GM19463 (cell line): ENCODE results near the gene REM1.
"Not testable (repeated sequence)": the region's sequence is repeated elsewhere in the genome, so short reads cannot be mapped to it uniquely, and the experiment has no call there.

ENCODE experiments used
- ATAC-seq: cut with Tn5 transposase; IDR thresholded peaks from one replicate; pipeline ENCODE4 v1.9.1; 2021; ENCODE audit warnings: mild to moderate bottlenecking, moderate library complexity; ENCODE audit not compliant: unreplicated experiment

The REM1 gene

DNA sequence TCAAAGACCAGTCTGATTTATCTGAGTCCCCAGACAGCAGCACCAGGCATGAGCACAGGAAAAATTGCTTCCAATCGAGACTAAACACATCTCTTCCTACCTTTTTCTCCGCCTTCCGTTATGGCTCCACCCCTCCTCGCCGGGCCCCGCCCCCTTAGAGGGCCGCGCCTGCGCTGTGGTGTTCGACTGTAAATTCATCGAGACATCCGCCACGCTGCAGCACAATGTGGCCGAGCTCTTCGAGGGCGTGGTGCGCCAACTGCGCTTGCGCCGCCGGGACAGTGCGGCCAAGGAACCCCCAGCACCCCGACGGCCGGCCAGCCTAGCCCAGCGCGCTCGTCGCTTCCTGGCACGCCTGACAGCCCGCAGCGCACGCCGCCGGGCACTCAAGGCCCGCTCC lies 8.9 kb downstream of the REM1 start:
- ATAC-seq = no peak

DNA sequence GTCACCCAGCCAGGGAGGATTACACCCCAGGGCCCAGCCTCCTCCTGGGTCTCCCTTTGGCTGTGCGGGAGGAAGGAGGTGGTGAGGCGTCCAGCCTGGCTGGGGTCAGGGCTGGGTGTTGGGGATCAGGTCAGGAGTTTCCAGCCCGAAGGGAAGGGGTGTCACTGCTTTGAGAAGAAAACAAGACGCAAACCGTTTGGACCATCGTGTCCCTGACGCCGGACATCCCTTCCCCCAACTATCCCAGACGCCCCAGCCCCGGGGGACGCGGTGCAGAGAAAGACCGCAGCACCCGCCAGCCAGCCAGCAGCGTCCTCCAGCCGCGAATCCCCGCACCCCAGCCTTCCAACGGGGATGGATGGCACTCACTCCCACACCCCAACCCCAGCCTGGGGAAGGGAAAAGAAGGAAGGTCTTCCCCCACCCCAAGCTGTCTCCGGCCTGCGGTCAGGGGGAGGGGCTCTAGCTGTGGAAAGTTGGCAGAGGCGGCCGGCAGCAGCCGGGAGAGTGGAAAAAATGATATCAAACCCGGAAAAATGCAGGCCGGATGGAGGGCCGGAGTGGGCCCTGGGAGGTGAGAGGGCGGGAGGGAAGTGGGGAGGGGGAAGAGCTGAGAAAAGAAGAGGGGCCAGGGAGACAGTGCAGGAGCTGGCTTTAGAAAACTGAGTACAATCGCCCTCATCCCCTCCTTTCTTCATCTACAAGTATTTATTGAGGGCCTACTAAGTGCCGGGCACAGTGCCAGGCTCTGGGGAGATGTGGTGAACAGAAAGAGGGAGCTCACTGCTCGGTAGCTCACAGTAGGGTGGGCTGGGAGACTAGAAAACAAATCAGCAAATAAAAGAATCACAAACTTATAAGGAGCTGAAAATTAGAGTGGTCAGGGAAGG lies 10.6 kb downstream of the REM1 start:
- ATAC-seq = no peak

DNA sequence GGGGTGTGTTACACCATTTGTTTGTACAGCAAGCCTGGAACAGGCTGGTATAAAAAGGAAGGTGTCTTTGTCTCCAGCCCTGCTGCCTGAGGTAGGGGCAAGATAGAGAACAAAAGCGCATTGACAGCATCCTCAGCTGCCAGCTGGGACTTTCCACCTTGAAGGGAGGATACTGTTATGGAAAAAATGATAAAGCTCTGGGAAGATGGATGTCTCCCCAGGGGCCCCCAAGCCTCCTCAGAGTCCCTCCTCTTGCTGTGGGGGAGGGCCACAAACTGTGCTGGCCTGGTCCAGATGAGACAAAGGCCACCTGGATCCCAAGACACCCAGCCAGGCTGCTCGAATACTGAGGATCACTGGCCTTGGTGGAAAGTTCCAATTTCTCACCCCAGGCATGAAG lies 13.0 kb downstream of the REM1 start:
- ATAC-seq = no peak

DNA sequence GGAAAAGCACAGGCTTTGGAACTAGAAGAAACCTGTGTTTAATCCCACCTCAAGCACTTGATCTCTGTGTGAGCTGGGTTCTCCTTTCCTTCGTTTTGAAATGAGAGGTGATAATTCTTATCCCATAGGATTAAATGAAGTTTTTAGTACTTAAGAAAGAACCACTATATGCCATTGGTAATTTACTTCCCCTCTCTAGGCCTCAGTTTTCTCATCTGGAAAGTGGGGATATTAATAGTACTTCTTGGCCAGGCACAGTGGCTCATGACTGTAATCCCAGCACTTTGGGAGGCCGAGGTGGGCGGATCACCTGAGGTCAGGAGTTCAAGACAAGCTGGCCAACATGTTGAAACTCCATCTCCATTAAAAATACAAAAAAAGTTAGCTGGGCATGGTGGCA lies 14.1 kb downstream of the REM1 start:
- no peak for ATAC-seq

DNA sequence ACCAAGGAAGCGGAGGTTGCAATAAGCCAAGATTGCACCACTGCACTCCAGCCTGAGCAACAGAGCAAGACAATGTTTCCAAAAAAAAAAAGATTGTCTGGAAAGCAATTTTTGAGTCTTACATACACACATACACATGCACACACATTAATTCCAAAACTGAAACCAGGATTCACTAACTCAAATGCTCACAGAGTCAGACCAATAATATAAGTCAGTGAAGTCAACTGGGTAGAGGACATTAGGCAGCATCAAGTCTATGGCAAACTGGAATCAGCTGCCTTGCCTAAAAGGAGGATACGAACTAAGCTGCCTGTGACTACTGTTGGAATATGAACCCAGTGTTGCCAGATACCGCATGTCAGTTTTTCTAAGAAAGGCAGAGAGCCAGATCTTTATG lies 15.7 kb downstream of the REM1 start:
- no peak for ATAC-seq

DNA sequence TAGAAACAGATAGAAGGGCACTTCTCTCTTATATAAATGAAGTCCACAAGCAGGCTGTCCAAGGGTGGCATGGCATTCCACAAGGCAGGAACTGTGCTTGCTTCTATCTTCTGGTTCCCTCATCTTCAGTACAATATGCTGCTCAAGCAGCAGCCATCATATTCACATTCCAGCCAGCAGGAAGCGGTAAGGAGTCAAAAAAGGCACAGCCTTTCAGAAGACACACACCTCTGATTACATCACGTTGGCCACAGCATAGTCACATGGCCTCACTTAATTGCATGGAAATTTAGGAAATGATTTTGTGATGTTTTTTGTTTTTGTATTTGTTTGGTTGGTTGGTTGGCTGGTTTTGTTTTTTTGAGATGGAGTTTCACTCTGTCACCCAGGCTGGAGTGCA lies 19.0 kb downstream of the REM1 start:
- no peak for ATAC-seq

DNA sequence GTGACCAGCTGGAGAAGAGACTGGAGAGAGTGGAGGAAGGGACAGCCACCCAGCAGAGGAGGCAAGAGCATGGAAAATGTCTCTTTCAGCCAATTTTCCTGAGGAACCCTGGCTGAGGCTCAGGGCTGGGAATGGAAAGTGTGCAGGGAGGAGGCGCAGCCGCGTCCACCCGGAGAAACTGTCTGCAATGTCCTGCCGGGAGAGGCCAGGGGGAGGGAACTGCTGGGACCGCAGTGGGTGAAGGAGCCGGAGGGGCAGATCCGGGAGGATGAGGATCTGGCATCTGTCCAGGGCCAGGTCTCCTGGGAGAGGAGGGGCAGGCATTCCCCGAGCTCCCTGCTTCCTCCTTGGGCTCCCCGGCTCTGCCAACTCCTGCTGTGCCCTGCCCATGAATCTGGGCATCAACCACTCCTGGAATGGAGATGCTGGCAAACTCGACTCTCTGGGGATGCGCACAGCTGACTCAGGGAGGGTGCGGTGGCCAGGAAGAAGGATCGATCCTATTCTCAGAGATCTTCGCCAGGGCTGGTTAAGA lies 21.7 kb downstream of the REM1 start:
- no peak for ATAC-seq

DNA sequence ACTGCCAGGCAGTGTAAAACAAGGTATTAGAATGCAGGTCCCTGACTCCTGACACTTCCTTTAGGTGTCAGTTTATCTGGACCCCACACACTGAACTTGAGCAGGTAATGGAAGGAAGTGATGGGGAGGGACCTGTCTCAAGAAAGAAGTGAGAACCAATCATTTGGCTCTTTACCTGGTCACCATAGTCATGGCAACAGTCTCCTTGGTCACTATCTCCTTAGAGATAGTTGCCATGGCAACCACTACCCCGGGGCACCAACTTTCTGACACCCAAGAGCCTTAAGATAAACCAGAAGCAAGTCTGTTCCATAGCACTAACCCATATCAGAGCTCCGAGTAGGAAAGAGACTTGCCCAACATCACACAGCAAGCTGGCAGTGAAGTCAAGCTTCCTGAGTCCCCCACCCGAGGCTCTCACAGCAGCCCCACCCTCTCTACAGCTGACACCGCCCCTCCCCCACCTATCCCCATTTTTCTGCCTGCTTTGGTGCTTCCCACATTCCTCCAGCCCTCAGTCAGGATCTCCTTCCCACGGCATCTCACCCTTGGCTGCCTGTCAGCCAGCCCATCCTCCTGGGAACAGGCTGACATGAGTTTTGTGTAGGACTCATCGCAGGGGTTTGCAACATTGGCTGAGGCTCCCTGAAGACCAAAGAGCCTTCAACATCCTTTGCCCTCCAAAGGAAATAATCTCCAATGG lies 22.9 kb downstream of the REM1 start:
- no peak for ATAC-seq

DNA sequence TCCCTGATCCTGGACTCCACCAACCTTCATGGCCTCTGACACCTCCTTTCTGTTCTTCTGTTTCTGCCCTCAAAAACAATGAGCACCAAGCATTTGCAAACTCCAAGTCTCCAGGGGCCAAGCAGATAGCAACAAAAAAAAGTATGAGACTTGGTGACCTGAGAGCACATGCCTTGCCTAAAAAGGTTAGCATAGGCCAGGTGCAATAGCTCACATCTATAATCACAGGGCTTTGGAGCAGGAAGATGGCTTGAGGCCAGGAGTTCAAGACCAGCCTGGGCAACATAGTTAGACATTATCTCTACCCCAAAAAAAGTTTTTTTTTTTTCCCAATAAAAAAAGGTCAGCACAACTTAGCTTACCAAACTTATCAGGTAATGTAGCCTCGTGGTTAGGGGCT lies 25.4 kb downstream of the REM1 start:
- no peak for ATAC-seq

DNA sequence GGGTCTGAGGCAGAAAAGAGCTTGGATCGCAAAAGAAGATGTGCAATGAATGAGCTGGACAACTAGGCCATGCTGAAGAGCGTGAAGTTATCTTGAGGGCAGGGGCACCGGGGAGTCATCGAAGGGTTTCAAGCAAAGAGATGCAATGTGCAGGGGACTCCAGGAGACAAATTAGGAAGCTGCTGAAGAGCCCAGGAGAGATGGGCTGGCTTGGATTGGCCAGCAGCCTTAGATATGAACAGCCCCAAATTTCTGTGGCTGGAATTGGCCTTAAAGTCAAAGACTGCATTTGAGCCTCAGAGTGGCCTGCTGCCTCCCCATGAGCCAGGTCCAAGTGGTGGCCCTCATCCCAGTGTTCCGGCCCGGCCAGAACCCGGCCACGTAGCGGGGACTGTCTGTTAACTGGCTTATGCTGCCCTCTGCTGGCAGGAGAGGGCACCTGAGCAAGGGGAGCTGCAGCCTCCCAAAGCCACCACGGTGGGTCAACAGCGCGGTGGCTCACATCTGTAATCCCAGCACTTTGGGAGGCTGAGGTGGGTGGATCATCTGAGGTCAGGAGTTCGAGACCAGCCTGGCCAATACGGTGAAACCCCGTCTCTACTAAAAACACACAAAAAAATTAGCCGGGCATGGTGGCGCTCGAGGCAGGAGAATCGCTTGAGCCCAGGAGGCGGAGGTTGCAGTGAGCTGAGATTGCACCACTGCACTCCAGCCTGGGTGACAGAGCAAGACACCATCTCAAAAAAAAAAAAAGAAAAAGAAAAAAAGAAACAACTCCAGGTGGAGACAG lies 28.0 kb downstream of the REM1 start:
- ATAC-seq = peak; percentile 98

DNA sequence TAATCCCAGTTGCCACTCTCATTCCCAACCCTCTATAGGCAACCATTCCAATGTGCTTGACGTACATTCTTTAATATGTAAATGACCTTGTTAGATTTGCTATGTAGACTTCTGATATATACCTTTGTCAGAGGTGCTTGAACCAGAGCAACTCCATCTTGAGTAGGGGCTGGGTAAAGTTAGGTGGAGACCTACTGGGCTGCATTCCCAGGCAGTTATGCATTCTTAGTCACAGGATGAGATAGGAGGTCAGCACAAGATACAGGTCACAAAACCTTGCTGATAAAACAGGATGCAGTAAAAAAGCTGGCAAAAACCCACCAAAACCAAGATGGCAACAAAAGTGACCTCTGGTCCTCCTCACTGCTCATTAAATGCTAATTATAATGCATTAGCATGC lies 30.8 kb downstream of the REM1 start:
- ATAC-seq = no peak

DNA sequence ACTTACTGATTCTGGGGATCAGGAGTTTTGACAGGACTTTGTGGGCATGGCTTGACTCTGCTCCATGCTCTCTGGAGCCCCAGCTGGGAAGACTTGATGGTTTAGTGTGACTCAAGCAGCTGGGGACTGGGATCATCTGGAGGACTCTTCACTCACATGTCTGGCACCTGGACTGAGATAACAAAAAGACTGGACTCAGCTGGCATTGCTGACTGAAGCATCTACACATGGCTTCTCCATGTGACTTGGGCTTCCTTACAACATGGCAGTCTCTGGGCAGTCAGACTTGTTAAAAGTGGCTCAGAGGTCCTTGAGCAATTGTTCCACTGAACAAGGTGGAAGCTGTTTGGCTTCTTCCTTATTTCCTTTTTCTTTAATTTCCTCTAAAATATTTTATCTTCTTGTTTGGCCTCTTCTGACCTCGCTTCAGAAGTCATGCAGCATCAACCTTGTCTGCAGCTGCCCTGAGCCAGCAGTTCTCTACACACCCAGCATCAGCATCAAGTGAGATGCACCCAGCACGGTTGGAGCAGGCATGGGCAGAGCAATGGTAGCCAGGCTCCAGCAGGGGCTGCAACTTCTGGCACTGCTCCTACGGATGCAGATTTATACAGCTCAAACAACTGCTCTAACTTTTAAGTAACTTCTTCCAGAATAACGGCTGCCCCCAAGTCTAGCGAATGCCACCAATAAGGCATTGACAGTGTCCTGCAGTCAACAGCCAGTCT lies 33.6 kb downstream of the REM1 start:
- ATAC-seq = no peak

DNA sequence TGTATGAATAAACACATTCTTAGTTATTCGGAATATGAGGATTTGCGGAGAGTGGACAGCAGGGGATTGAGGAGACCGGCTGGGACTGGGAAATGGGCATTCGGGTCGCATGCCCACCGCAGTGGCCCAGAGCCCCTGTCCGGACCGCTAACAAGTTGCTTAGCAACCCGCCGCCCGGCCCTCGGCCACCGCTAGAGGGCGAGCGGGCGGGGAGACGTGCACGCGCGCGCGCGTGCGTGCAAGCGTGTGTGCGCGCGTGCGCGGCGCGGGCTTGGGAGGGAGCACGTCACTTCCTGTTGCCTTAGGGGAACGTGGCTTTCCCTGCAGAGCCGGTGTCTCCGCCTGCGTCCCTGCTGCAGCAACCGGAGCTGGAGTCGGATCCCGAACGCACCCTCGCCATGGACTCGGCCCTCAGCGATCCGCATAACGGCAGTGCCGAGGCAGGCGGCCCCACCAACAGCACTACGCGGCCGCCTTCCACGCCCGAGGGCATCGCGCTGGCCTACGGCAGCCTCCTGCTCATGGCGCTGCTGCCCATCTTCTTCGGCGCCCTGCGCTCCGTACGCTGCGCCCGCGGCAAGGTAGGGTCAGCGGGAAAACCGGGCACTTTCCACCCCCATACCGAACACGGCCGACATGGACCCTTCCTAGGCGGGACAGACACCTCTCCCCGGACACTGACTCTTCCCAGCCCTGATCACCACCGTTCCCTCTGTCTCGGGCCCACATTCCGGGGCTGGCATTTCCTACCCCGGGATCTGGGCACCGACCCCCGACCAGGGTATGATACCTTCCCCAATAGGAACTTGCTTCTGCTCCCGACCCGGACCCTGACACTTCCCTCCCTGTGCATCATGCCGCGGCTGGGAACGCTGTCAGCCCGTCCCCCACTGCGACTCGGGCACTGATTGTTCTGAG lies 39.3 kb downstream of the REM1 start, which contains the start of gene HM13:
Gene HM13 (plus strand): TSS at position 289 of the 918 bp plus-strand sequence. CDS start 110 bp downstream, at position 399.
- ATAC-seq = peak; percentile 84

DNA sequence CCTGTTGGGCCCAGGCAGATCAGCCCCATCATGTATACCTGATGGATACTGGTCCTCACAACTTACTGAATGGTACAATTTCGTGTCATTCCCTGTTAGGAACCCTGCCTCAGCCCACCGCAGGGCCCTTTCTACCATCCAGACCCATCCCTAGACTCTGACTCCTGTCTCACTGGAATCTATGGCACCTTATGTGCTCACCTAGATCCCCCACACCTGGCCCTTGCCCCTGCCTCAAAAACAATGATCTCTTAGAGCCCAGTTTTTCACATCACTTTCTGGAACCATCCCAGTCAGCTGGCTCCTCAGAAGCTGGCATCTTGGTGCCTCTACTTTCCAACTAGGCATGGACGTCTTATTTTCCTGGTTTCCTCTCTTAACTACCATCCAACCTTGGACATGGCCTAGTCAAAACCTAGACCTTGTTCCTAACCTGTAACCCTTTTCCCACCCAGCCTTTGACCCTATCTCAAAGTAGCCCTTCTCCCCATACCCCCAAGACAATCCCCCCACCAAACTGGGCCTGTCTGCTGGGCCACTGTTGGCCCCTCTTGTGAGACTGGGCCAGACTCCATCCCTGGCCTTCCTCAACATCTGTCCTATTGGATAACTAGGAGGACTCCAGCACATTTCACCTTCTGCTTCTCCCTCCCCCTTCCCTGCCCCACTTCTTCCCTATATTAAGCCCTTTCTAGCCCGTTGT lies 40.1 kb downstream of the REM1 start:
- ATAC-seq = no peak

DNA sequence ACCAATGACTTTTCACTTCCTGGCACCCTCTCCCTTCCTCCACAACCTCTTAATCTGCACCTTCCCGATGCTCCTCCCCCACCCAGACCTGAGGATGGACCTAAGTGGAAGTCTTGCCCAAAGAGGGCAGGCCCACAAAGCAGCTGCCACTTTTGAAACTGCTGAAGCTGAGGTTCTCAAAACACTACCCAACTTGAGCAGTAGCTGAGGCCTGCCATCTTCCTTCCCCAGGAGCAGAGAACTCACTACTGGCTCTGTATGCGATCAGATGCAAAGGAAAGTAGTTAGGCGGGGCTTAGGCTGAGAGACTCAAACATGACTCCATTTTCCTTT lies 40.7 kb downstream of the REM1 start:
- no peak for ATAC-seq

DNA sequence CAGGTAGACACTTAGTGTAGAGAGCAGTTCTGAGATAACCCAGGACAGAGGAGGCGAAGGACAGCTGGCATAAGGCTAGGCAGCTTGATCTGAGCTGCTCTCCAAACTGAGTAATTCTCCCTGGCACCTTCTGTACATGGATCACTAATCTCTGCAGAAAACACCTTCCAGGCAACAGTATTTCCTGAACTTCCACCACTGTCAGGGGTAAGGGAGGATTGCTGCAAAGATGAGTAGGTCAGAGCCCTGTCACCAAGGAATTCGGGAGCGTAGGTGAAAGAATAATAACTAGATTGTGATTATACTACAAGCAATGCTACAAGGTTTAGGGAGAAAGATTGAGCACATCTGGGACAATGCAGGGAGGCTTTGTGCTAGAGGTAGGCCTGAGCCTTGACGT lies 41.1 kb downstream of the REM1 start:
- ATAC-seq = no peak

DNA sequence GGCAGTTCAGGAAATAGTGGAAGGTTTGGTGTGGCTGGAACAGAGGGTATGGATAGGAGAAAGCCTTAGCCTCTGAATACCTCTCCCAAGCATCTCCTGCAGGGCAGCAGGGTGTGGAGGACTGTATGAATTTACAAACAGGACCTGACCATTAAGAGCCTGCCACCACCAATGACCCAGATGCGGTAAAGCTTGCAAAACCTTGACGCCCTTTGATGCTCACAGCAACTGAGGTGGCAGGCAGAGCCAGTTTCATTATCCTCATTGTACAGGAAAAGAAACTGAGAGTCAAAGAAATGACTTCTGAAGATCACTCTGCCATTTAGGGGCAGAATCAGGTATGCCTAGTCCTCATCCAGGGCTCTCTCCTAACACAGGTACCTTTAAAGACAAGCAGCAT lies 41.6 kb downstream of the REM1 start:
- no peak for ATAC-seq

DNA sequence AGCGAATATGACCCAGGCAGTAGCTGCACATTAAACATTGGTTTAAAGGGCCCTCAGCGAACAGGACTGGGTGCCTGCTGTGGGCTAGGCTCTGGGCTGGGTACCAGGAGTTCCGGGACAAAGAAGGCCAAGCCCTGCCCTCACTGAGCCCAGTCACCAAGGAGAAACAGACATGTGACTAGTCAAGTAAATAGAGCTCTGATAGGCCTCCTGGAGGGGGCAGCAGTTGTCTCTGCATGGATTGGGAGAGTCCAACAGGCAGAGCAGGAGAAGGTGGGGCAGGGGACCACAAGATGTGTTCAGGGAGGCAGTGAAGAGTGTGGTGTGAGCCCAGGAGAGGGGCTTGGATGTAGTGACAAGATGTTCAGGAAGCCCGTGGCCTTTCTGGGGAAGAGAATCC lies 42.3 kb downstream of the REM1 start:
- ATAC-seq = no peak

DNA sequence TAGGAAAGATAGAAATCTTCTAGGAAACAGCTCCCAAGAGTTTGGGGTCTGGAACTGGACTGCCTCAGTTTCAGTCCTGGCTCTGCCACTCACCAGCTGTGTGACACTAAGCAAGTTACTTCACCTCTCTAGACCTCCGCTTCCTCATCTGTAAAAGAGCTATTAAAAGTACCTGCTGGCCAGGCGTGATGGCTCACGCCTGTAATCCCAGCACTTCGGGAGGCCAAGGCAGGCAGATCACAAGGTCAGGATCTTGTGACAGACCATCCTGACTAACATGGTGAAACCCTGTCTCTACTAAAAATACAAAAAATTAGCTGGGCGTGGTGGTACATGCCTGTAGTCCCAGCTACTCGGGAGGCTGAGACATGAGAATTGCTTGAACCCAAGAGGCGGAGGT lies 46.2 kb downstream of the REM1 start:
- ATAC-seq = not testable (repeated sequence)
